AG10803 (cell line): ENCODE data around the gene TMPRSS15.

Experiments used
- DNase-seq: peaks from one replicate; pipeline ENCODE4 v3.0.0; 2010; ENCODE audit warnings: low read depth
- H3K4me3 ChIP-seq: 2 replicates; pipeline ENCODE4 v1.5.1; 2011; ENCODE audit warnings: mild to moderate bottlenecking, low read length, control low read depth
- CTCF ChIP-seq: conservative IDR thresholded peaks from 2 replicates; pipeline ENCODE4 v1.5.1; 2011; ENCODE audit warnings: mild to moderate bottlenecking, low read length, control low read depth, inconsistent platforms

TMPRSS15 gene

GRCh38 chr21:18373606-18374005 lies 30.0 kb downstream of the TMPRSS15 start:
- no peak for TF ChIP-seq CTCF

GRCh38 chr21:18370301-18370700 lies 33.3 kb downstream of the TMPRSS15 start:
- DNase-seq = no peak
- H3K4me3 ChIP-seq = no peak overlapping the region
- TF ChIP-seq CTCF = no peak

More at GRCh38 chr21:18373606-18374005, 30.0 kb downstream of the TMPRSS15 start:
- H3K4me3 ChIP-seq = no peak overlapping the region
- no peak for DNase-seq

- no peak for TF ChIP-seq CTCF
- no peak for DNase-seq
- H3K4me3 ChIP-seq = no peak overlapping the region
These were observed 34.5 kb downstream of the TMPRSS15 start for GRCh38 chr21:18369115-18369514.

GRCh38 chr21:18368205-18368604 lies 35.4 kb downstream of the TMPRSS15 start:
- TF ChIP-seq CTCF = no peak
- no peak for DNase-seq
- no peak overlapping the region for H3K4me3 ChIP-seq

- H3K4me3 ChIP-seq = no peak overlapping the region
- DNase-seq = no peak
- no peak for TF ChIP-seq CTCF
These were observed 46.8 kb downstream of the TMPRSS15 start for GRCh38 chr21:18356801-18357200.

- no peak overlapping the region for H3K4me3 ChIP-seq
- no peak for TF ChIP-seq CTCF
- DNase-seq = no peak
These were observed 48.6 kb downstream of the TMPRSS15 start for GRCh38 chr21:18354947-18355346.

GRCh38 chr21:18350216-18350615 lies 53.4 kb downstream of the TMPRSS15 start:
- H3K4me3 ChIP-seq = no peak overlapping the region
- no peak for TF ChIP-seq CTCF
- DNase-seq = peak; percentile 0
